SK-N-MC (cell line): ENCODE measurements around the gene CCDC197.

ENCODE experiments used
- EZH2 ChIP-seq: fragments of 200-600 bp; sonication (generic); IDR thresholded peaks from one replicate; pipeline ENCODE4 v1.6.1; 2017; ENCODE audit warnings: antibody characterized with exemption
- FOXP2 ChIP-seq: optimal IDR thresholded peaks from 2 replicates; pipeline ENCODE3; 2011; ENCODE audit warnings: mild to moderate bottlenecking, moderate library complexity; ENCODE audit not compliant: insufficient read depth; ENCODE audit errors: extremely low read length, control extremely low read depth
- POLR2AphosphoS5 ChIP-seq: IDR thresholded peaks from 2 replicates; pipeline ENCODE4 v1.6.1; 2012; ENCODE audit warnings: mild to moderate bottlenecking, low read depth, low read length, borderline replicate concordance

GRCh38 chr14:94042433-94043091 is 45.5 kb downstream of the CCDC197 start:
- TF ChIP-seq EZH2 (no peak), POLR2AphosphoS5 (no peak), FOXP2 (no peak)
